Measurements from ENCODE around the gene GPR141. TPM values are rescaled to one million over a fixed set of nuclear protein-coding genes. Genes with fewer than 3 reads are reported as not detected.

The GPR141 gene
- total and polyA plus RNA-seq, 2 donors (not counting 1 experiment from before 2014, with no cell fraction given), result not detected

- TF ChIP-seq CTCF (IDR thresholded peaks at IDR 0.05) (no peak), EZH2 (IDR thresholded peaks at IDR 0.05; ENCODE audit: borderline replicate concordance, insufficient read depth, low read depth, low read length, poor library complexity, severe bottlenecking) (no peak)
- H3K4me3 ChIP-seq (ENCODE audit: control extremely low read depth in 1 of 5, extremely low read depth in 1 of 5, insufficient read depth in 1 of 5, low read depth in 2 of 5, low read length in 4 of 5), result no peak overlapping the region
- DNase-seq (no peak), ATAC-seq (ENCODE audit: low read depth) (no peak)
- H3K4me1 ChIP-seq (ENCODE audit: control insufficient read depth in 2 of 2, insufficient read depth in 2 of 2, low read length in 2 of 2), result peaks cover 0 to 4% of the 10 kb centered on the region in 2 donors
- no peak overlapping the region for H2AFZ ChIP-seq (ENCODE audit: insufficient read depth, low read depth, low read length, poor library complexity, severe bottlenecking)
- no peaks in the 10 kb centered on the region for H3K79me2 ChIP-seq (ENCODE audit: control insufficient read depth, insufficient read depth, low read length)
- intact Hi-C loops (cut with micrococcal nuclease), result no loop called here
- CTCF ChIA-PET, result no interaction called here
- H3K27me3 Mint-ChIP-seq, result peaks cover 66% of the 10 kb centered on the region
- peaks cover 0 to 4% (median 0%) of the 10 kb centered on the region in 3 donors for H3K9me3 ChIP-seq (ENCODE audit: control extremely low read depth in 1 of 3, control insufficient read depth in 2 of 3, insufficient read depth in 1 of 3, low read length in 2 of 3)
- H3K27me3 ChIP-seq (replicated peaks in 1 of 4; ENCODE audit: control extremely low read depth in 1 of 4, control insufficient read depth in 3 of 4, insufficient read depth in 4 of 4, low read length in 3 of 4), result peaks cover 0 to 60% (median 16%) of the 10 kb centered on the region in 4 experiments
- no peaks in the 10 kb centered on the region for H4K20me1 ChIP-seq (ENCODE audit: control insufficient read depth, insufficient read depth, low read length, poor library complexity, severe bottlenecking)
- H3K9me3 Mint-ChIP-seq (ENCODE audit: insufficient read depth), result no peaks in the 10 kb centered on the region
- no peak overlapping the region for H3K9ac ChIP-seq (ENCODE audit: low read length)
- POLR2A ChIA-PET, result no interaction called here
- H3K4me1 Mint-ChIP-seq, result peaks cover 4% of the 10 kb centered on the region
- no peaks in the 10 kb centered on the region for H3K36me3 ChIP-seq (replicated peaks in 1 of 2; ENCODE audit: control extremely low read depth in 1 of 2, control insufficient read depth in 1 of 2, extremely low read depth in 1 of 2, insufficient read depth in 2 of 2, low read length in 1 of 2)
- WGBS (ENCODE audit: insufficient coverage), result 100% methylated on average over 1 of the region's 1 CpG
- no peak overlapping the region for H3K27ac ChIP-seq (ENCODE audit: low read length in 2 of 2)
- H3K27ac Mint-ChIP-seq, result no peak overlapping the region
- H3K4me3 Mint-ChIP-seq, result no peak overlapping the region
- H3K4me2 ChIP-seq (replicated peaks; ENCODE audit: low read depth, low read length, poor library complexity, severe bottlenecking), result no peak overlapping the region
Observed at GRCh38 chr7:37675749-37676148, 7.8 kb upstream of the GPR141 start.

- no peaks in the 10 kb centered on the region for H4K20me1 ChIP-seq (ENCODE audit: control insufficient read depth, insufficient read depth, low read length, poor library complexity, severe bottlenecking)
- H3K4me3 ChIP-seq (ENCODE audit: control extremely low read depth in 1 of 5, extremely low read depth in 1 of 5, insufficient read depth in 1 of 5, low read depth in 2 of 5, low read length in 4 of 5), result peak overlapping the region in 1 of 5 experiments; percentile 77
- H3K4me1 ChIP-seq (ENCODE audit: control insufficient read depth in 2 of 2, insufficient read depth in 2 of 2, low read length in 2 of 2), result peaks cover 26 to 44% of the 10 kb centered on the region in 2 donors
- no peak for TF ChIP-seq EZH2 (IDR thresholded peaks at IDR 0.05; ENCODE audit: borderline replicate concordance, insufficient read depth, low read depth, low read length, poor library complexity, severe bottlenecking)
- TF ChIP-seq CTCF (IDR thresholded peaks at IDR 0.05), result no peak
- H3K9ac ChIP-seq (ENCODE audit: low read length), result no peak overlapping the region
- CTCF ChIA-PET, result no interaction called here
- intact Hi-C loops (cut with micrococcal nuclease), result no loop called here
- no peaks in the 10 kb centered on the region for H3K9me3 Mint-ChIP-seq (ENCODE audit: insufficient read depth)
- H3K36me3 ChIP-seq (replicated peaks in 1 of 2; ENCODE audit: control extremely low read depth in 1 of 2, control insufficient read depth in 1 of 2, extremely low read depth in 1 of 2, insufficient read depth in 2 of 2, low read length in 1 of 2), result no peaks in the 10 kb centered on the region
- H3K27ac ChIP-seq (ENCODE audit: low read length in 2 of 2), result no peak overlapping the region
- no peaks in the 10 kb centered on the region for H3K9me3 ChIP-seq (ENCODE audit: control extremely low read depth in 1 of 3, control insufficient read depth in 2 of 3, insufficient read depth in 1 of 3, low read length in 2 of 3)
- peaks cover 35% of the 10 kb centered on the region for H3K4me1 Mint-ChIP-seq
- no peaks in the 10 kb centered on the region for H3K79me2 ChIP-seq (ENCODE audit: control insufficient read depth, insufficient read depth, low read length)
- ATAC-seq (ENCODE audit: low read depth) (no peak), DNase-seq (no peak)
- POLR2A ChIA-PET, result no interaction called here
- H3K4me3 Mint-ChIP-seq, result no peak overlapping the region
- no peak overlapping the region for H3K4me2 ChIP-seq (replicated peaks; ENCODE audit: low read depth, low read length, poor library complexity, severe bottlenecking)
- H3K27me3 ChIP-seq (replicated peaks in 1 of 4; ENCODE audit: control extremely low read depth in 1 of 4, control insufficient read depth in 3 of 4, insufficient read depth in 4 of 4, low read length in 3 of 4), result peaks cover 2 to 49% (median 38%) of the 10 kb centered on the region in 4 experiments
- H2AFZ ChIP-seq (ENCODE audit: insufficient read depth, low read depth, low read length, poor library complexity, severe bottlenecking), result no peak overlapping the region
- no CpG with 5 or more reads among the region's 1 CpG for WGBS (ENCODE audit: insufficient coverage)
- no peak overlapping the region for H3K27ac Mint-ChIP-seq
- peaks cover 52% of the 10 kb centered on the region for H3K27me3 Mint-ChIP-seq
Observed at GRCh38 chr7:37684927-37685326, 1.4 kb downstream of the GPR141 start.

Data from B cell (primary cell).